DMS153 treated with DMSO at 0.1 percent for 48 hours (cell line): ENCODE measurements around the gene DOC2A.
A peak's percentile ranks its signal among the peaks of the same experiment; 100 is the strongest.
"Not testable (repeated sequence)": the region's sequence is repeated elsewhere in the genome, so short reads cannot be mapped to it uniquely, and the experiment has no call there.

Experiments
- DNase-seq: peaks from one replicate; lab custom pipeline; 2025; ENCODE audit not compliant: unreplicated experiment; lab: John Stamatoyannopoulos, UW

DOC2A gene

DNA sequence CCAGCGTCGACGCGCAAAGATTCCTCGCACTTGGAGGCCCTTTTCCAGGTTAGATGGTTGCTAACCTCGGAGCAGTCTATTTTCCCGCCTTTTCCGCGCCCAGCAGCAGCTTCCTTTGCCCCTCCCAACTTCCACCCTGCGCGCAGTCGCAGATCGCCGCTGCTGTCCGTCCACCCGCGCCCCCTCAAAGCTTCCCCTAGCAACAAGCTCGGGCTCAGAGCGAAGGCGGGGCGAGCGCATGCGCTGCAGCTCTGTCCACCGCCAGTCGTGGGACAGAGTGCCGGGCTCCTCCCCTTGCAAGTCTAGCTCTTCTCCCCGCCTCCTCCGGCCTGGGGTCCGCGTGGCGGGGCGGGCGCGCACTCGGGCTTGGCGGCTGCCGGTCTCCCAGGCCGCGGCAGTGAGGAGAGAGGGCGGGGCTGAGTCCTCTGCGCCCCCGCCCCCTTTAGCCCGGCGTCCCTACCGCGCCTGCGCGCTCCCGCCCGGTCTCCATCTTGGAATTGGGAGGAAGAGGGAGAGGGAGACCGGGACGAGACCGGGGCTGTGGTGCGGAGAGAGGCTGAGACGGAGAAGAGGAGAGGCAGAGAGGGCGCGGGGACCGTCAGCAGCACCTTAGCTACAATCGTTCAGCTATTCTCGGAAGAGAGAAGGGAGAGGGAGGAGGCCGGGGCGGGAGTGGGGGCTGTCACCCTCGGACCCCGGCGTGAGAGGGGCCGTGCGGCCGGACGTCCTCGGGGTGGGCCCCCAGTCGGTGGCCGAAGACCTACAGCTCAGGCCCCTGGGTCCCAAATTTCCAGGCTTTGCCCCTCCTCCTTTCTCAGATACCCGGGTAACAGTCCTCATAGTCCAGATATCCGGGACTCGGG lies 37.2 kb downstream of the DOC2A start, which contains the start of gene TAOK2:
TAOK2 (plus strand) TSS at position 485 of the 863 bp plus-strand sequence. CDS start 3,905 bp downstream, outside the sequence.
- peak; percentile 99 for DNase-seq

GRCh38 chr16:29972992-29973383 lies 37.8 kb downstream of the DOC2A start:
- no peak for DNase-seq

GRCh38 chr16:29972500-29972899 lies 38.3 kb downstream of the DOC2A start:
- no peak for DNase-seq

- DNase-seq, result no peak
These were observed 39.5 kb downstream of the DOC2A start for GRCh38 chr16:29971304-29971703.

DNA sequence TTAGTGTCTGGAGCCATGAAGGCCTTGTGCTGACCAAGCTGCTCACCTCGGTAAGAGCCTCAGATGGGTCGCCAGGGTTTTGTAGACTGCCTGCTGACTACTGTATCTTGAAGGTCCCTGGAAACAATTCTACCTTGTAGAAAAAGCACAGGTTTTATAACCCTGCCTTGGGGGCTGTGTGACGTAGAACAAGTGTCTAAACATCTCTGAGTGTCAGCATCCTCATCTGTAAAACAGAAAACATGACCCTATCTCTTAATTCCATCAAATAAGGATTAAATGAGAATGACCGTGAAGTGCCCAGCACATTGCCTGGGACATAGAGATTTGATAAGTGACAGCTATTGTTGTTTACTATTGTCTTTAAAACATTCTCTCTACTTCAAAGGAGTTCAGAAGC lies 42.6 kb downstream of the DOC2A start:
- DNase-seq, result no peak

- no peak for DNase-seq
These were observed 47.6 kb downstream of the DOC2A start for GRCh38 chr16:29963021-29963743.

DNA sequence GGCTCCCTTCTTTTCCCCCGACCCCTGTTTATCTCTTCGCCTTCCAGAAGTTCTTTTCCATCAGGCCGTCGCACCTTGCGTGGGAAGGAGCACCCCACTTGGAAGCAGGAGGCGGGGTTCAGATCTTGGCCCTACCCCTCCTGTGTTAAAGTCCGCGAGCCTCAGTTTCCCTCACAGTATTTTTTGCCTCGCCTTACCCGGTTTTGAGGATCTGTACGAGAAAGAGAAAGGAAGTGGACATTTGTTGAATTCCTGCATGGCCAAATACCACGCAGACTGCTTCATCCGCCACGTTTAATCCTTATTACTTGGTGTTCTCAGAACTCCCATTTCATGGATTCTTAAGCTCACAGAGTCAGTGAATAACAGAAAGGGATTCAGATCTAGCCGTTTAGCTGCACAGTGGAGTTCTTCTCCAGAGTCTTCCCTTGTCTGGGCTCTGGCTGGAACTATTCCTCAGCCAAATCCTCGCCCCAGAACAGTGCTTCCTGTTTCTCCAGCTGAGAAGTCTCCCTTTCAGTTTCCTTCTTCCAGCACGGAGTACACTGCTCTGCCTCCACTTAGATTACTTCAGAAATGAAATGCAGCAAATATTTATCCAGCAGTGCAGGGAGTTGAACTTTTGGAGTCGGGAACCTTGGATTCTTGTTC lies 48.4 kb downstream of the DOC2A start:
- no peak for DNase-seq

DNA sequence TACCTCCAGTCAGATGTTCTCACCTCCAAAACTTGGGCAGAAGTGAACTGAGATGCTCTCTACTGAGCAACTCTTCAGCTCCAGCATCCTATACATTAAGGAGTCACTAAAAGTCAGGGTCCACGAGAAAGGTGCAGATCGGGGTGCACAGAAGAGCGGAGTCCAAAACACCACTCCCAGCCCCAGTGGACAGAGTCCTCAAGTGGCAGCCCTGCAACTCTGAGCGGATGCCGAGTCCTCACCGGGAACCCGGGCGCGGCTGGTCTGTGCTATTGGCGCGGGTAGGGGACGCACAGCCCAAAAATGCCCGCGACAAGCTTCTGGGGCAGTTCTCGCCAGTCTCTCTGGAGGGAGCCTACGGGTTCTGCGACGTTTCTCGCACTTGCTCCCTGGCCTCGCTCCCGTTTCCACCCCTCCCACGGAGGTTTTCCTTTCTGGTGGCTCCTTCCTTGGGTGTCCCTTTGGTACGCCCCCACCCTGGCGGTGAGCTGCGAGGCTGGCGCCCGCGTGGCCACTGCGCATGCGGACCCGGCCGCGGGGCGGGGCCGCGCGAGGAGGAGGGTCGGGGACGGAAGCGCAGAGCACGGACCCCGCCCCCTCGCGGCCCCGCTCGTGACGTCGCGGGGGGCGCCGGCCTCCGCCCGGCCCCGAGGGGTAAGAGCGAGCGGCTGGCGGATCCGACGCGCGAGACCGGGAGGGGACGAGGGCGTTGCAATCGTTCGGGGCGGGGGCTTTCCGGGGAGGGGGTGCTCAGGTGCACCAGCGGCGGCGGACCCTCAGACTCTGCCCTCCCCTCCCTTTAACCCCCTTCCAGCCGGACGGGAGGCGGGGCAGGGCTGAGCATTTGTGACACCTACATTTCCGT lies 49.1 kb downstream of the DOC2A start, which contains the start of gene TMEM219:
TMEM219 (plus strand) TSS at position 601 of the 865 bp plus-strand sequence. CDS start 1,065 bp downstream, outside the sequence.
- peak; percentile 70 for DNase-seq

DNA sequence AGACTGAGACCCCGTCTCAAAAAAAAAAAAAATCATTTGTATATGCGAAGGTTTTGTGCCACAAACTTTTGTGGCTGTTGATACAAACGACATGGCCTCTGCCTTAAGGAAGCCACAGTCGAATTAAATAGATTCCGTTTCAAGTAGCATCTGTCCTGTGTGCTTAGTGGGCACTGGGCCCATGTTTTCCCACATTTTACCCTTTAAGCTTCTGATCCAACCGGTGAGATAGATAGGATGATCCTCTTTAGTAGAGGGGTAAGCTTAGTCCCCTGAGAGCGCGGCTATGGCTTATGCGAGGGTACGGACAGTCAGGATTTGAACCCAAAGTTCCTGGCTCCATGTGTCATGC lies 49.7 kb downstream of the DOC2A start:
- no peak for DNase-seq

DNA sequence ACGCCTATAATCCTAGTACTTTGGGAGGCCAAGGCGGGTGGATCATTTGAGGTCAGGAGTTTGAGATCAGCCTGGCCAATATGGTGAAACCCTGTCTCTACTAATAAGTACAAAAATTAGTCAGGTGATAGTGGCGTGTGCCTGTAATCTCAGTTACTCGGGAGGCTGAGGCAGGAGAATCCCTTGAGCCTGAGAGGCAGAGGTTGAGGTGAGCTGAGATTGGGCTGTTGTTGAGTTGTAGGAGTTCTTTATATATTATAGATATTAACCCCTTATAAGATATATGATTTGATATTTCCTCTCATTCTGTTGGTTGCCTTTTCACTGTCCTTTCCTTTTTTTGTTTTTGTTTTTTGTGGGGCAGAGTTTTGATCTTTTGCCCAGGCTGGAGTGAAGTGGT lies 51.0 kb downstream of the DOC2A start:
- not testable (repeated sequence) for DNase-seq

DNA sequence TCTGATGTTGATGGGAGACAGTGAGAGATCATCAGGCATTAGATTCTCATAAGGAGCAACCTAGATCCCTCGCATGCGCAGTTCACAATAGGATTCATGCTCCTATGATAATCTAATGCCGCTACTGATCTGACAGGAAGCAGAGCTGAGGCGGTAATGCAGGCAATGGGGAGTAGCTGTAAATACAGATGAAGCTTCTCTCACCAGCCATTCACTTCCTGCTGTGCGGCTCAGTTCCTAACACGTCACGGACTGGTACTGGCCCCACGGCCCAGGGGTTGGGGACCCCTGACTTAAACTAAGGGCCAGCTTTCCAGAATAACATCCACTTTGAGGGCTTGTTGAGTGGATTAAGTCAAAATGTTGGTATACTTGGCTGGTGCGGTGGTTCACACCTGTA lies 51.5 kb downstream of the DOC2A start:
- DNase-seq, result no peak

GRCh38 chr16:29958756-29959155 lies 52.1 kb downstream of the DOC2A start:
- DNase-seq, result no peak
